Measurements from ENCODE around the gene FLG.

DNA sequence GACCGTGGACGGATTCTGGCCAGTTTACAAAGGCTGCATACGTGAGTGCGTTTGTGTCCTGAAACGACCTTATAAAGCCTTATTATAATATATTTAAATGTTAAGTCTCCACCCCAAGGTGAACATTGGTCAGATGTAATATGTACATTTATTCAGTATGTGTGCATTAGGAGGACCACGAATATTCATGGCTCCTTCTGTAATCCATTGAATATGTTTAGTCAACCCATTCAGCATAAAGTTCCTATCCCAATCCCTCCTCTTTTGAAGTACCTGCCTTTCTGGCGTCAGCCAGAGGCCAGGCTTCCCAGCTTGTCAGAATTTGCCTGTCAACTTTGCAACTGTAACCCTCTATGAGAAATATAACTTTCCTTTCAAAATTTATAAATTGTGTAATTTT is 10.4 kb upstream of the FLG start:
- TF ChIP-seq, protein P1, sequence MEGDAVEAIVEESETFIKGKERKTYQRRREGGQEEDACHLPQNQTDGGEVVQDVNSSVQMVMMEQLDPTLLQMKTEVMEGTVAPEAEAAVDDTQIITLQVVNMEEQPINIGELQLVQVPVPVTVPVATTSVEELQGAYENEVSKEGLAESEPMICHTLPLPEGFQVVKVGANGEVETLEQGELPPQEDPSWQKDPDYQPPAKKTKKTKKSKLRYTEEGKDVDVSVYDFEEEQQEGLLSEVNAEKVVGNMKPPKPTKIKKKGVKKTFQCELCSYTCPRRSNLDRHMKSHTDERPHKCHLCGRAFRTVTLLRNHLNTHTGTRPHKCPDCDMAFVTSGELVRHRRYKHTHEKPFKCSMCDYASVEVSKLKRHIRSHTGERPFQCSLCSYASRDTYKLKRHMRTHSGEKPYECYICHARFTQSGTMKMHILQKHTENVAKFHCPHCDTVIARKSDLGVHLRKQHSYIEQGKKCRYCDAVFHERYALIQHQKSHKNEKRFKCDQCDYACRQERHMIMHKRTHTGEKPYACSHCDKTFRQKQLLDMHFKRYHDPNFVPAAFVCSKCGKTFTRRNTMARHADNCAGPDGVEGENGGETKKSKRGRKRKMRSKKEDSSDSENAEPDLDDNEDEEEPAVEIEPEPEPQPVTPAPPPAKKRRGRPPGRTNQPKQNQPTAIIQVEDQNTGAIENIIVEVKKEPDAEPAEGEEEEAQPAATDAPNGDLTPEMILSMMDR (conservative IDR thresholded peaks at IDR 0.05; ENCODE audit: low read depth in 2 of 2) = no peak
- TF ChIP-seq EZH2phosphoT487 (IDR thresholded peaks at IDR 0.05; ENCODE audit: unreplicated experiment) (no peak), POLR2AphosphoS5 (IDR thresholded peaks at IDR 0.05; ENCODE audit: low read depth) (no peak), JUNB (IDR thresholded peaks at IDR 0.05; ENCODE audit: unreplicated experiment) (no peak), EZH2 (IDR thresholded peaks at IDR 0.05; ENCODE audit: low read depth, unreplicated experiment) (no peak), CREB1 (CRISPR knock-in tag; IDR thresholded peaks at IDR 0.05; ENCODE audit: low read depth) (no peak), ZNF331 (CRISPR knock-in tag; IDR thresholded peaks at IDR 0.05; ENCODE audit: low read depth) (no peak), STAT1 (IDR thresholded peaks at IDR 0.05; ENCODE audit: unreplicated experiment) (no peak), ZNF114 (CRISPR knock-in tag; IDR thresholded peaks at IDR 0.05) (no peak)
- TF ChIP-seq, protein P2, sequence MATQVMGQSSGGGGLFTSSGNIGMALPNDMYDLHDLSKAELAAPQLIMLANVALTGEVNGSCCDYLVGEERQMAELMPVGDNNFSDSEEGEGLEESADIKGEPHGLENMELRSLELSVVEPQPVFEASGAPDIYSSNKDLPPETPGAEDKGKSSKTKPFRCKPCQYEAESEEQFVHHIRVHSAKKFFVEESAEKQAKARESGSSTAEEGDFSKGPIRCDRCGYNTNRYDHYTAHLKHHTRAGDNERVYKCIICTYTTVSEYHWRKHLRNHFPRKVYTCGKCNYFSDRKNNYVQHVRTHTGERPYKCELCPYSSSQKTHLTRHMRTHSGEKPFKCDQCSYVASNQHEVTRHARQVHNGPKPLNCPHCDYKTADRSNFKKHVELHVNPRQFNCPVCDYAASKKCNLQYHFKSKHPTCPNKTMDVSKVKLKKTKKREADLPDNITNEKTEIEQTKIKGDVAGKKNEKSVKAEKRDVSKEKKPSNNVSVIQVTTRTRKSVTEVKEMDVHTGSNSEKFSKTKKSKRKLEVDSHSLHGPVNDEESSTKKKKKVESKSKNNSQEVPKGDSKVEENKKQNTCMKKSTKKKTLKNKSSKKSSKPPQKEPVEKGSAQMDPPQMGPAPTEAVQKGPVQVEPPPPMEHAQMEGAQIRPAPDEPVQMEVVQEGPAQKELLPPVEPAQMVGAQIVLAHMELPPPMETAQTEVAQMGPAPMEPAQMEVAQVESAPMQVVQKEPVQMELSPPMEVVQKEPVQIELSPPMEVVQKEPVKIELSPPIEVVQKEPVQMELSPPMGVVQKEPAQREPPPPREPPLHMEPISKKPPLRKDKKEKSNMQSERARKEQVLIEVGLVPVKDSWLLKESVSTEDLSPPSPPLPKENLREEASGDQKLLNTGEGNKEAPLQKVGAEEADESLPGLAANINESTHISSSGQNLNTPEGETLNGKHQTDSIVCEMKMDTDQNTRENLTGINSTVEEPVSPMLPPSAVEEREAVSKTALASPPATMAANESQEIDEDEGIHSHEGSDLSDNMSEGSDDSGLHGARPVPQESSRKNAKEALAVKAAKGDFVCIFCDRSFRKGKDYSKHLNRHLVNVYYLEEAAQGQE (IDR thresholded peaks at IDR 0.05; ENCODE audit: unreplicated experiment) = no peak
- TF ChIP-seq, protein P3, sequence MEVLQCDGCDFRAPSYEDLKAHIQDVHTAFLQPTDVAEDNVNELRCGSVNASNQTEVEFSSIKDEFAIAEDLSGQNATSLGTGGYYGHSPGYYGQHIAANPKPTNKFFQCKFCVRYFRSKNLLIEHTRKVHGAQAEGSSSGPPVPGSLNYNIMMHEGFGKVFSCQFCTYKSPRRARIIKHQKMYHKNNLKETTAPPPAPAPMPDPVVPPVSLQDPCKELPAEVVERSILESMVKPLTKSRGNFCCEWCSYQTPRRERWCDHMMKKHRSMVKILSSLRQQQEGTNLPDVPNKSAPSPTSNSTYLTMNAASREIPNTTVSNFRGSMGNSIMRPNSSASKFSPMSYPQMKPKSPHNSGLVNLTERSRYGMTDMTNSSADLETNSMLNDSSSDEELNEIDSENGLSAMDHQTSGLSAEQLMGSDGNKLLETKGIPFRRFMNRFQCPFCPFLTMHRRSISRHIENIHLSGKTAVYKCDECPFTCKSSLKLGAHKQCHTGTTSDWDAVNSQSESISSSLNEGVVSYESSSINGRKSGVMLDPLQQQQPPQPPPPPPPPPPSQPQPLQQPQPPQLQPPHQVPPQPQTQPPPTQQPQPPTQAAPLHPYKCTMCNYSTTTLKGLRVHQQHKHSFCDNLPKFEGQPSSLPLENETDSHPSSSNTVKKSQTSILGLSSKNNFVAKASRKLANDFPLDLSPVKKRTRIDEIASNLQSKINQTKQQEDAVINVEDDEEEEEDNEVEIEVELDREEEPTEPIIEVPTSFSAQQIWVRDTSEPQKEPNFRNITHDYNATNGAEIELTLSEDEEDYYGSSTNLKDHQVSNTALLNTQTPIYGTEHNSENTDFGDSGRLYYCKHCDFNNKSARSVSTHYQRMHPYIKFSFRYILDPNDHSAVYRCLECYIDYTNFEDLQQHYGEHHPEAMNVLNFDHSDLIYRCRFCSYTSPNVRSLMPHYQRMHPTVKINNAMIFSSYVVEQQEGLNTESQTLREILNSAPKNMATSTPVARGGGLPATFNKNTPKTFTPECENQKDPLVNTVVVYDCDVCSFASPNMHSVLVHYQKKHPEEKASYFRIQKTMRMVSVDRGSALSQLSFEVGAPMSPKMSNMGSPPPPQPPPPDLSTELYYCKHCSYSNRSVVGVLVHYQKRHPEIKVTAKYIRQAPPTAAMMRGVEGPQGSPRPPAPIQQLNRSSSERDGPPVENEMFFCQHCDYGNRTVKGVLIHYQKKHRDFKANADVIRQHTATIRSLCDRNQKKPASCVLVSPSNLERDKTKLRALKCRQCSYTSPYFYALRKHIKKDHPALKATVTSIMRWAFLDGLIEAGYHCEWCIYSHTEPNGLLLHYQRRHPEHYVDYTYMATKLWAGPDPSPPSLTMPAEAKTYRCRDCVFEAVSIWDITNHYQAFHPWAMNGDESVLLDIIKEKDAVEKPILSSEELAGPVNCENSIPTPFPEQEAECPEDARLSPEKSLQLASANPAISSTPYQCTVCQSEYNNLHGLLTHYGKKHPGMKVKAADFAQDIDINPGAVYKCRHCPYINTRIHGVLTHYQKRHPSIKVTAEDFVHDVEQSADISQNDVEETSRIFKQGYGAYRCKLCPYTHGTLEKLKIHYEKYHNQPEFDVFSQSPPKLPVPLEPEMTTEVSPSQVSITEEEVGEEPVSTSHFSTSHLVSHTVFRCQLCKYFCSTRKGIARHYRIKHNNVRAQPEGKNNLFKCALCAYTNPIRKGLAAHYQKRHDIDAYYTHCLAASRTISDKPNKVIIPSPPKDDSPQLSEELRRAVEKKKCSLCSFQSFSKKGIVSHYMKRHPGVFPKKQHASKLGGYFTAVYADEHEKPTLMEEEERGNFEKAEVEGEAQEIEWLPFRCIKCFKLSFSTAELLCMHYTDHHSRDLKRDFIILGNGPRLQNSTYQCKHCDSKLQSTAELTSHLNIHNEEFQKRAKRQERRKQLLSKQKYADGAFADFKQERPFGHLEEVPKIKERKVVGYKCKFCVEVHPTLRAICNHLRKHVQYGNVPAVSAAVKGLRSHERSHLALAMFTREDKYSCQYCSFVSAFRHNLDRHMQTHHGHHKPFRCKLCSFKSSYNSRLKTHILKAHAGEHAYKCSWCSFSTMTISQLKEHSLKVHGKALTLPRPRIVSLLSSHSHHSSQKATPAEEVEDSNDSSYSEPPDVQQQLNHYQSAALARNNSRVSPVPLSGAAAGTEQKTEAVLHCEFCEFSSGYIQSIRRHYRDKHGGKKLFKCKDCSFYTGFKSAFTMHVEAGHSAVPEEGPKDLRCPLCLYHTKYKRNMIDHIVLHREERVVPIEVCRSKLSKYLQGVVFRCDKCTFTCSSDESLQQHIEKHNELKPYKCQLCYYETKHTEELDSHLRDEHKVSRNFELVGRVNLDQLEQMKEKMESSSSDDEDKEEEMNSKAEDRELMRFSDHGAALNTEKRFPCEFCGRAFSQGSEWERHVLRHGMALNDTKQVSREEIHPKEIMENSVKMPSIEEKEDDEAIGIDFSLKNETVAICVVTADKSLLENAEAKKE (CRISPR knock-in tag; IDR thresholded peaks at IDR 0.05) = no peak
- TF ChIP-seq, protein P4, sequence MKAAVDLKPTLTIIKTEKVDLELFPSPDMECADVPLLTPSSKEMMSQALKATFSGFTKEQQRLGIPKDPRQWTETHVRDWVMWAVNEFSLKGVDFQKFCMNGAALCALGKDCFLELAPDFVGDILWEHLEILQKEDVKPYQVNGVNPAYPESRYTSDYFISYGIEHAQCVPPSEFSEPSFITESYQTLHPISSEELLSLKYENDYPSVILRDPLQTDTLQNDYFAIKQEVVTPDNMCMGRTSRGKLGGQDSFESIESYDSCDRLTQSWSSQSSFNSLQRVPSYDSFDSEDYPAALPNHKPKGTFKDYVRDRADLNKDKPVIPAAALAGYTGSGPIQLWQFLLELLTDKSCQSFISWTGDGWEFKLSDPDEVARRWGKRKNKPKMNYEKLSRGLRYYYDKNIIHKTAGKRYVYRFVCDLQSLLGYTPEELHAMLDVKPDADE (IDR thresholded peaks at IDR 0.05) = no peak

Data from GM23338 (cell line).